ENCODE measurements around the gene C10orf95.

The C10orf95 gene

GRCh38 chr10:102400598-102401341, 50.6 kb downstream of the C10orf95 start:
- DNase-seq: no peak

- DNase-seq: no peak
These were observed 51.3 kb downstream of the C10orf95 start for GRCh38 chr10:102400076-102400475.

All from inflammatory macrophage treated with lipopolysaccharide for 4 hours (primary cell).